Spinal cord (tissue), 10 donors: ENCODE measurements around the gene CSRP1. TPM values are rescaled to one million over a fixed set of nuclear protein-coding genes. Genes with fewer than 3 reads are reported as not detected.
"Not testable (repeated sequence)": the region's sequence is repeated elsewhere in the genome, so short reads cannot be mapped to it uniquely, and the experiment has no call there.

Source experiments
- DNase-seq, 6 donors: peaks; one replicate each; pipeline versions ENCODE4 v3.0.0 to v3.0.0-alpha.2; 2013 to 2015; ENCODE audit warnings: low spot score in 6 of 6, low read depth in 4 of 6
- H3K27ac ChIP-seq: one replicate; pipeline ENCODE4 v1.5.1; 2013; ENCODE audit warnings: low read depth, low read length, control low read depth
- H3K27me3 ChIP-seq: one replicate; pipeline ENCODE4 v1.6.1; 2013; ENCODE audit warnings: low read length; ENCODE audit not compliant: control insufficient read depth, insufficient read depth
- H3K36me3 ChIP-seq: one replicate; pipeline ENCODE4 v1.6.1; 2013; ENCODE audit warnings: low read length; ENCODE audit not compliant: control insufficient read depth, insufficient read depth
- H3K4me1 ChIP-seq: one replicate; pipeline ENCODE4 v1.6.1; 2013; ENCODE audit warnings: low read length; ENCODE audit not compliant: control insufficient read depth, insufficient read depth
- H3K4me3 ChIP-seq: one replicate; pipeline ENCODE4 v1.5.1; 2013; ENCODE audit warnings: low read depth, low read length, control low read depth
- H3K9me3 ChIP-seq: one replicate; pipeline ENCODE4 v1.6.1; 2013; ENCODE audit warnings: low read length; ENCODE audit not compliant: control insufficient read depth, insufficient read depth
- WGBS: methylation state at CpG from one replicate; pipeline ENCODE4 v1.1.5; 2013; ENCODE audit warnings: missing lambda C conversion rate; ENCODE audit not compliant: insufficient coverage; 5-methylcytosine and 5-hydroxymethylcytosine counted together
- polyA plus RNA-seq, 2 donors: library from polyadenylated mRNA; unstranded; fragments of 120-200 nt; gene quantifications; one replicate each; pipeline ENCODE4 v1.2.1, GENCODE V29; 2013; ENCODE audit not compliant: insufficient read length in 2 of 2
- total RNA-seq, 2 donors: library from RNA; depleted of rRNA in 1 of 2; stranded (reverse); fragments of 120-200 nt in 1 of 2; fragments of >200 nt in 1 of 2; gene quantifications; one replicate each; pipeline versions ENCODE4 v1.2.3 to v1.2.4, GENCODE V29; 2013 to 2014
- donor health status: healthy.

Gene CSRP1
- total and polyA plus RNA-seq, 4 donors, result 113 to 168 (median 144) TPM

GRCh38 chr1:201549522-201549921 lies 42.6 kb upstream of the CSRP1 start:
- not testable (repeated sequence) for H3K36me3 ChIP-seq, H3K9me3 ChIP-seq, H3K27ac ChIP-seq, H3K4me3 ChIP-seq, DNase-seq, H3K27me3 ChIP-seq
- H3K4me1 ChIP-seq, result peaks cover 28% of the 10 kb centered on the region
- 100% methylated on average over 1 of the region's 5 CpGs for WGBS

- no peaks in the 10 kb centered on the region for H3K36me3 ChIP-seq
- H3K27me3 ChIP-seq, result no peaks in the 10 kb centered on the region
- no peaks in the 10 kb centered on the region for H3K9me3 ChIP-seq
- DNase-seq, result peak in 2 of 6 donors; percentile 22 to 65
- H3K27ac ChIP-seq, result no peak overlapping the region
- WGBS, result 17% methylated on average over 6 of the region's 9 CpGs
- no peak overlapping the region for H3K4me3 ChIP-seq
- H3K4me1 ChIP-seq, result peaks cover 4% of the 10 kb centered on the region
Observed at GRCh38 chr1:201545851-201546492, 39.0 kb upstream of the CSRP1 start.

- Histone ChIP-seq H3K36me3 (no peaks in the 10 kb centered on the region), H3K27ac (no peak overlapping the region), H3K4me3 (no peak overlapping the region), H3K27me3 (no peaks in the 10 kb centered on the region), H3K4me1 (peaks cover 11% of the 10 kb centered on the region), H3K9me3 (no peaks in the 10 kb centered on the region)
- no peak for DNase-seq
- WGBS, result 93% methylated on average over 2 of the region's 3 CpGs
Observed at GRCh38 chr1:201544710-201545109, 37.8 kb upstream of the CSRP1 start.

- H3K27me3 ChIP-seq, result peaks cover 3% of the 10 kb centered on the region
- H3K36me3 ChIP-seq, result no peaks in the 10 kb centered on the region
- WGBS, result 73% methylated on average over 3 of the region's 7 CpGs
- no peak overlapping the region for H3K4me3 ChIP-seq
- H3K9me3 ChIP-seq, result no peaks in the 10 kb centered on the region
- H3K4me1 ChIP-seq, result peaks cover 16% of the 10 kb centered on the region
- no peak for DNase-seq
- H3K27ac ChIP-seq, result no peak overlapping the region
Observed at GRCh38 chr1:201543871-201544642, 37.1 kb upstream of the CSRP1 start.

- Histone ChIP-seq H3K36me3 (no peaks in the 10 kb centered on the region), H3K27ac (no peak overlapping the region), H3K9me3 (no peaks in the 10 kb centered on the region), H3K4me3 (no peak overlapping the region), H3K27me3 (peaks cover 6% of the 10 kb centered on the region), H3K4me1 (peaks cover 26% of the 10 kb centered on the region)
- DNase-seq, result no peak
- 86% methylated on average over 5 of the region's 9 CpGs for WGBS
Observed at GRCh38 chr1:201542309-201543035, 35.5 kb upstream of the CSRP1 start.

- no peak for DNase-seq
- Histone ChIP-seq H3K4me1 (peaks cover 24% of the 10 kb centered on the region), H3K4me3 (peak overlapping the region; percentile 69), H3K36me3 (no peaks in the 10 kb centered on the region), H3K9me3 (no peaks in the 10 kb centered on the region), H3K27me3 (peaks cover 7% of the 10 kb centered on the region), H3K27ac (no peak overlapping the region)
- WGBS, result 82% methylated on average over 11 of the region's 12 CpGs
Observed at GRCh38 chr1:201540846-201541735, 34.2 kb upstream of the CSRP1 start.

- peaks cover 22% of the 10 kb centered on the region for H3K4me1 ChIP-seq
- H3K27me3 ChIP-seq, result peaks cover 7% of the 10 kb centered on the region
- peak overlapping the region; percentile 55 for H3K27ac ChIP-seq
- WGBS, result under 1% methylated on average over 47 of the region's 47 CpGs
- no peaks in the 10 kb centered on the region for H3K9me3 ChIP-seq
- no peaks in the 10 kb centered on the region for H3K36me3 ChIP-seq
- peak overlapping the region; percentile 69 for H3K4me3 ChIP-seq
- DNase-seq, result peak in 3 of 6 donors; percentile 57 to 84 (median 81)
Observed at GRCh38 chr1:201539561-201540431, 32.9 kb upstream of the CSRP1 start.

GRCh38 chr1:201538612-201539551 lies 32.0 kb upstream of the CSRP1 start, which contains the start of gene NAV1:
NAV1 (plus strand) TSS chr1:201539127; CDS start chr1:201622885, 83,758 bp downstream.
- peak in 2 of 6 donors; percentile 80 to 86 for DNase-seq
- Histone ChIP-seq H3K27me3 (peaks cover 7% of the 10 kb centered on the region), H3K36me3 (no peaks in the 10 kb centered on the region), H3K4me3 (peak within 1 kb of the TSS; percentile 69), H3K4me1 (peaks cover 22% of the 10 kb centered on the region), H3K9me3 (no peaks in the 10 kb centered on the region), H3K27ac (peak within 1 kb of the TSS; percentile 55)
- 0% methylated on average over 92 of the region's 93 CpGs for WGBS
